Measurements from ENCODE around the gene MRPL33.
"Not testable (repeated sequence)": the region's sequence is repeated elsewhere in the genome, so short reads cannot be mapped to it uniquely, and the experiment has no call there.

The MRPL33 gene

GRCh38 chr2:27742571-27742970, 28.9 kb upstream of the MRPL33 start:
- DNase-seq = no peak

- not testable (repeated sequence) for DNase-seq
Measured at GRCh38 chr2:27745494-27745893, 26.0 kb upstream of the MRPL33 start.

- DNase-seq = no peak
Measured at GRCh38 chr2:27746325-27746724, 25.2 kb upstream of the MRPL33 start.

- DNase-seq = no peak
Measured at GRCh38 chr2:27747827-27748352, 23.6 kb upstream of the MRPL33 start.

- DNase-seq = not testable (repeated sequence)
Measured at GRCh38 chr2:27748803-27749554, 22.5 kb upstream of the MRPL33 start.

GRCh38 chr2:27751377-27751776, 20.1 kb upstream of the MRPL33 start:
- DNase-seq = no peak

GRCh38 chr2:27752551-27753237, 18.8 kb upstream of the MRPL33 start:
- DNase-seq = peak; percentile 72

- DNase-seq = peak; percentile 59
Measured at GRCh38 chr2:27754138-27754588, 17.4 kb upstream of the MRPL33 start.

- no peak for DNase-seq
Measured at GRCh38 chr2:27754831-27755230, 16.7 kb upstream of the MRPL33 start.

- no peak for DNase-seq
Measured at GRCh38 chr2:27756091-27756490, 15.4 kb upstream of the MRPL33 start.

GRCh38 chr2:27756544-27757498, 14.7 kb upstream of the MRPL33 start:
- DNase-seq = no peak

- no peak for DNase-seq
Measured at GRCh38 chr2:27762951-27763906, 8.3 kb upstream of the MRPL33 start.

- DNase-seq = no peak
Measured at GRCh38 chr2:27763907-27764267, 7.6 kb upstream of the MRPL33 start.

GRCh38 chr2:27764526-27764925, 7.0 kb upstream of the MRPL33 start:
- DNase-seq = not testable (repeated sequence)

GRCh38 chr2:27765621-27766286, 5.8 kb upstream of the MRPL33 start:
- DNase-seq = peak; percentile 5

GRCh38 chr2:27766287-27766661, 5.2 kb upstream of the MRPL33 start:
- DNase-seq = no peak

- DNase-seq = no peak
Measured at GRCh38 chr2:27771202-27771547, 344 bp upstream of the MRPL33 start.

- DNase-seq = no peak
Measured at GRCh38 chr2:27772804-27773203, 1.3 kb downstream of the MRPL33 start.

GRCh38 chr2:27773959-27774358, 2.4 kb downstream of the MRPL33 start:
- DNase-seq = no peak

GRCh38 chr2:27776097-27776496, 4.6 kb downstream of the MRPL33 start:
- DNase-seq = no peak

GRCh38 chr2:27776696-27777095, 5.2 kb downstream of the MRPL33 start:
- no peak for DNase-seq
